Astrocyte (in vitro differentiated cells and primary cell): ENCODE measurements around the gene EMX1. TPM values are rescaled to one million over a fixed set of nuclear protein-coding genes. Genes with fewer than 3 reads are reported as not detected.
A peak's percentile ranks its signal among the peaks of the same experiment; 100 is the strongest.

Source experiments
- DNase-seq: peaks from one replicate; pipeline ENCODE4 v3.0.0-alpha.2; 2010; ENCODE audit warnings: low read depth
- FAIRE-seq: peaks from 2 replicates; lab custom pipeline; 2011; peaks lifted over from hg19 to GRCh38; lab: Jason Lieb, UNC
- H2AFZ ChIP-seq: 2 replicates; pipeline ENCODE4 v1.6.0; 2012; ENCODE audit warnings: low read depth, low read length, inconsistent platforms
- H3K27ac ChIP-seq: 2 replicates; pipeline ENCODE4 v1.5.1; 2011; ENCODE audit warnings: low read depth, low read length, inconsistent platforms
- H3K27me3 ChIP-seq: 2 replicates; pipeline ENCODE4 v1.6.0; 2011; ENCODE audit warnings: low read length, inconsistent platforms; ENCODE audit not compliant: insufficient read depth
- H3K36me3 ChIP-seq: 2 replicates; pipeline ENCODE4 v1.5.1; 2011; ENCODE audit warnings: low read length, inconsistent platforms; ENCODE audit not compliant: insufficient read depth
- H3K4me1 ChIP-seq: 2 replicates; pipeline ENCODE4 v1.5.1; 2011; ENCODE audit warnings: low read length, inconsistent platforms; ENCODE audit not compliant: insufficient read depth
- H3K4me2 ChIP-seq: 2 replicates; pipeline ENCODE4 v1.6.0; 2012; ENCODE audit warnings: low read length, inconsistent platforms
- H3K4me3 ChIP-seq: 2 replicates; pipeline ENCODE4 v1.5.1; 2011; ENCODE audit warnings: low read depth, mild to moderate bottlenecking, low read length, inconsistent platforms; ENCODE audit not compliant: insufficient read depth
- H3K79me2 ChIP-seq: 2 replicates; pipeline ENCODE4 v1.6.0; 2012; ENCODE audit warnings: mild to moderate bottlenecking, low read length, inconsistent platforms; ENCODE audit not compliant: insufficient read depth
- H3K9ac ChIP-seq: 2 replicates; pipeline ENCODE4 v1.6.0; 2012; ENCODE audit warnings: mild to moderate bottlenecking, low read length, inconsistent platforms
- H3K9me3 ChIP-seq: 2 replicates; pipeline ENCODE4 v1.5.1; 2012; ENCODE audit warnings: low read depth, mild to moderate bottlenecking, low read length, inconsistent platforms; ENCODE audit not compliant: insufficient read depth
- H4K20me1 ChIP-seq: 2 replicates; pipeline ENCODE4 v1.6.0; 2012; ENCODE audit warnings: low read length, inconsistent platforms; ENCODE audit not compliant: insufficient read depth
- H3K27ac Mint-ChIP-seq: one replicate; pipeline ENCODE4 v1.8.0; 2021; ENCODE audit warnings: mild to moderate bottlenecking, mixed read lengths; ENCODE audit not compliant: unreplicated experiment
- H3K27me3 Mint-ChIP-seq: one replicate; pipeline ENCODE4 v1.8.0; 2021; ENCODE audit warnings: low read depth, mixed read lengths; ENCODE audit not compliant: unreplicated experiment
- H3K36me3 Mint-ChIP-seq: one replicate; pipeline ENCODE4 v1.8.0; 2021; ENCODE audit warnings: low read depth, mixed read lengths; ENCODE audit not compliant: unreplicated experiment
- H3K4me1 Mint-ChIP-seq: one replicate; pipeline ENCODE4 v1.8.0; 2021; ENCODE audit warnings: low read depth, mixed read lengths; ENCODE audit not compliant: unreplicated experiment
- H3K4me3 Mint-ChIP-seq: one replicate; pipeline ENCODE4 v1.8.0; 2021; ENCODE audit warnings: mild to moderate bottlenecking, moderate library complexity, mixed read lengths; ENCODE audit not compliant: unreplicated experiment
- H3K9me3 Mint-ChIP-seq: one replicate; pipeline ENCODE4 v1.8.0; 2021; ENCODE audit warnings: mild to moderate bottlenecking, mixed read lengths; ENCODE audit not compliant: unreplicated experiment
- CTCF ChIP-seq: IDR thresholded peaks from 2 replicates; pipeline ENCODE4 v1.5.1; 2011; ENCODE audit warnings: low read depth, mild to moderate bottlenecking, inconsistent platforms, low read length, moderate library complexity; ENCODE audit not compliant: insufficient read depth
- EZH2 ChIP-seq: IDR thresholded peaks from 2 replicates; pipeline ENCODE4 v1.6.1; 2012; ENCODE audit warnings: mild to moderate bottlenecking, low read length, inconsistent platforms; ENCODE audit not compliant: insufficient read depth
- total RNA-seq: library from RNA; stranded (reverse); gene quantifications from 2 replicates; pipeline ENCODE4 v1.2.1, GENCODE V29; 2021

EMX1 gene
- total RNA-seq, 1 donor from 2014 or later, result 0.48 TPM

DNA sequence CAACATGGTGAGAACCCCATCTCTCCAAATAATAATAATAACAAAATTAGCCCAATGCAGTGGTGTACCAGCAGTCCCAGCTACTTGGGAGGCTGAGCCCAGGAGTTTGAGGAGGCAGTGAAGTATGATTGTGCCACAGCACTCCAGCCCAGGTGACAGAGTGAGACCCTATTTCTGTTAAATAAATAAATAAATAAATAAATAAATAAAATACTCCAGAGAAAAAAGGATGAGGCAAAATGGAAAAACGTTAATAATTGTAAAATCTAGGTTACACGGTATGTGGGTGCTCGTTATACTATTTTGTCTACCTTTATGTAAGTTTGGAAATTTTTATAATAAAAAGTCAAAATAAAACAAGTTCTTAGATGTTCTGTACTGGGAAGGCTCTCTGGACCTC, 8.6 kb upstream of the EMX1 start:
- Histone ChIP-seq H3K4me1 (no peaks in the 10 kb centered on the region), H3K9me3 (no peaks in the 10 kb centered on the region), H2AFZ (no peak overlapping the region), H3K27ac (no peak overlapping the region), H3K4me2 (no peak overlapping the region), H3K9ac (no peak overlapping the region), H3K36me3 (no peaks in the 10 kb centered on the region), H4K20me1 (no peaks in the 10 kb centered on the region), H3K4me3 (no peak overlapping the region), H3K27me3 (peaks cover 75% of the 10 kb centered on the region), H3K79me2 (no peaks in the 10 kb centered on the region)
- TF ChIP-seq CTCF (no peak), EZH2 (no peak)
- Mint-ChIP-seq H3K4me1 (no peaks in the 10 kb centered on the region), H3K4me3 (no peak overlapping the region), H3K27me3 (peaks cover 67% of the 10 kb centered on the region), H3K9me3 (no peaks in the 10 kb centered on the region), H3K27ac (no peak overlapping the region), H3K36me3 (no peaks in the 10 kb centered on the region)
- DNase-seq (no peak), FAIRE-seq (no peak)

DNA sequence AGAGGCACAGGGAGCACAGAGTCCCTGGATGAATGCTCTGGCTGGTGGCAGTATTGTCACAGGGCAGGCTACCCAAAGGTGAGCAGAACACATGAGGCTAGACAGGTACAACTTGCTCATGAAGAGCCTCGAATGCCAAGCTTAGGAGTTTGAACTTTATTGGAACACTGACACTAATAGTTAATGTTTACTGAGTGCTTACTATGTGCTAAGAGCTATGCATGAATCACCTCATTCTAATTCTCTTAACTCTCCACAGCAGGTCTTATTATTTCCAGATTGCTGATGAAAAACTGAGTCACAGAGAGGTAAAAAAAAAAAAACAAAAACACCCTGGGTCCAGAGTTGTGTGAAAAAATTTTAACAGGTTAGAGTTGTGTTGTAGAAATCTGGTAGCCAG, 6.1 kb upstream of the EMX1 start:
- FAIRE-seq, result no peak
- H3K36me3 Mint-ChIP-seq, result no peaks in the 10 kb centered on the region
- H3K27me3 Mint-ChIP-seq, result peaks cover 80% of the 10 kb centered on the region
- DNase-seq, result no peak
- Histone ChIP-seq H3K79me2 (no peaks in the 10 kb centered on the region), H3K9ac (no peak overlapping the region), H3K4me3 (no peak overlapping the region), H3K27me3 (peaks cover 77% of the 10 kb centered on the region), H3K9me3 (no peaks in the 10 kb centered on the region), H3K36me3 (no peaks in the 10 kb centered on the region), H3K4me1 (no peaks in the 10 kb centered on the region), H3K27ac (no peak overlapping the region), H2AFZ (no peak overlapping the region), H3K4me2 (no peak overlapping the region), H4K20me1 (peaks cover 17% of the 10 kb centered on the region)
- no peak overlapping the region for H3K27ac Mint-ChIP-seq
- peaks cover 9% of the 10 kb centered on the region for H3K9me3 Mint-ChIP-seq
- no peak overlapping the region for H3K4me3 Mint-ChIP-seq
- no peaks in the 10 kb centered on the region for H3K4me1 Mint-ChIP-seq
- TF ChIP-seq EZH2 (no peak), CTCF (no peak)

DNA sequence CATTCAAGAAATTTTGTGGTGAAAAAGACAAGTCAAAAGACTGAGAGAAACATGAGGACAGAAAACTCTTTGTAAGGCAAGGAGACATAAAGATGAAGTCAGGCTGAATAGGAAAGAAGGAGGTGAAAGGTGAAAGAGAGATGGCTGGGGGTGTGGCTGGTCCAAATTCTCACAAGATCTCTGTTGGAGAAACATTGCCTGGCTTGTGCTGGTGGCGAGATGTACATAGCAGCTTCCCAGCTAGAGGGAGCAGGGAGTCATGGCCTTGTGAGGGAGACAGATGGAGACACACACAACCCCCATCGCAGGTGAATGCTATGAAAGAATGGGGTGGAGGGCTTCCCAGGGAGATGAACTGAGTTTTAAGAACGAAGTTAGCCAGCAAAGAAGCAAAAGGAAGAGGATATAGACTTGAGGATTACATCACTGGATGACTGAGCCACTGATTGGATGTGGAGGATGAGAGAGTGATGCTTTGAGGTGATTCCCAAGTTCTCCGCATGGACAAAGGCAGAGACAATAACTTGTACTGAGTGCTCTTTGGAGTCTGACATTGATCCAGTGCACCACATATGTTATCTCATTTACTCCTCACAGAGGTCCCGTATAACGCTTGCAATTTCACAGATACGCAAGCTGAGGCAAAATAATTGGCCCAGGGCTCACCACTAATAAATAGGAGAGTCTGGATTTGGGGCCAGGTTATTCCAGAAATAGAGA, 3.7 kb upstream of the EMX1 start:
- TF ChIP-seq EZH2, result no peak
- TF ChIP-seq CTCF, result no peak
- H3K4me1 Mint-ChIP-seq, result no peaks in the 10 kb centered on the region
- no peak overlapping the region for H3K4me2 ChIP-seq
- H3K4me1 ChIP-seq, result peaks cover 5% of the 10 kb centered on the region
- DNase-seq (no peak), FAIRE-seq (no peak)
- H4K20me1 ChIP-seq, result peaks cover 20% of the 10 kb centered on the region
- H3K27ac ChIP-seq, result no peak overlapping the region
- H3K9me3 Mint-ChIP-seq, result peaks cover 9% of the 10 kb centered on the region
- H3K9ac ChIP-seq, result no peak overlapping the region
- H3K4me3 Mint-ChIP-seq, result no peak overlapping the region
- no peaks in the 10 kb centered on the region for H3K36me3 ChIP-seq
- no peak overlapping the region for H2AFZ ChIP-seq
- H3K27me3 ChIP-seq, result peaks cover 90% of the 10 kb centered on the region
- no peak overlapping the region for H3K4me3 ChIP-seq
- H3K27ac Mint-ChIP-seq, result peak overlapping the region; percentile 20
- H3K79me2 ChIP-seq, result no peaks in the 10 kb centered on the region
- no peaks in the 10 kb centered on the region for H3K9me3 ChIP-seq
- no peaks in the 10 kb centered on the region for H3K36me3 Mint-ChIP-seq
- peaks cover 74% of the 10 kb centered on the region for H3K27me3 Mint-ChIP-seq
